Medulla oblongata (tissue), 1 donor: Measurements from ENCODE around the gene HOMER1.
A peak's percentile ranks its signal among the peaks of the same experiment; 100 is the strongest.
"Not testable (repeated sequence)": the region's sequence is repeated elsewhere in the genome, so short reads cannot be mapped to it uniquely, and the experiment has no call there.

ENCODE experiments used
- DNase-seq: peaks from one replicate; pipeline ENCODE4 v3.0.0-alpha.2; 2015; ENCODE audit errors: extremely low spot score

Gene HOMER1

DNA sequence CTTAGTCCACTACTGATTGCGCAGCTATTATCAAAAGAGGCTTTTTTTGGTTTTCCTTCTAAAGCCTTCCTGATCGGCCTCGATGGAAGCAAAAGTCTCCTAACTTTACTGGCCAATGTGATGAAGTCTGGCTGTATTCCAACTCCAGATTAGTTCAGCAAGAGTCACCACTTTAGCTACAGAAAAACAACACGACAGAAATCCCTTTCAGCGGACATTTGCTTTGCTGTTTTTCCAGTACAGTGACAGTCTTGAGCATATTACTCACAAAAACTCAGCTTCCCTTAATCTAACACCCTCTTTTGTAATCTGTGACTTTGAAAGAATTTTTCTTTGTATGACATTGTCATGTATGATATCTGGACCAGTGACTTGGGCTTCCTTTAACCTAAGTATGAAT is 95.7 kb downstream of the HOMER1 start:
- DNase-seq: peak; percentile 16

DNA sequence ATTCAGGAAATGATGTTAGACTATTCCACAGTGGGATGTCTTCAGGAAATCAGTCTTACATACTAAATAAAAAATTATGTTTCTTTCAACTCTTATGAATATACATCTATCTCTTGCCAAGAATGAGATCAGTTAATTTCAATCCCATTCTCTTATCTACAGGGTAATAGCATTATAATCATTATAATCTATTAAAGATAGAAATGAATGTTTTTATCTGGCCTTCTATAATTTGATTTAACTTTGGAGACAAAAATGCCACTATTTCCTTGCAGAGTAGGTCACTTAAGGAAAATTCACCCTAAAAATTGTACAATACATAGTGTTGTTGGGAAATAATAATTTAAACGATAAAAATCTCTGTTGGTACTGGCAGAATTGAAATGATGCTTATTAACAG is 96.4 kb downstream of the HOMER1 start:
- DNase-seq: no peak

GRCh38 chr5:79416499-79416898 is 97.4 kb downstream of the HOMER1 start:
- peak; percentile 41 for DNase-seq

DNA sequence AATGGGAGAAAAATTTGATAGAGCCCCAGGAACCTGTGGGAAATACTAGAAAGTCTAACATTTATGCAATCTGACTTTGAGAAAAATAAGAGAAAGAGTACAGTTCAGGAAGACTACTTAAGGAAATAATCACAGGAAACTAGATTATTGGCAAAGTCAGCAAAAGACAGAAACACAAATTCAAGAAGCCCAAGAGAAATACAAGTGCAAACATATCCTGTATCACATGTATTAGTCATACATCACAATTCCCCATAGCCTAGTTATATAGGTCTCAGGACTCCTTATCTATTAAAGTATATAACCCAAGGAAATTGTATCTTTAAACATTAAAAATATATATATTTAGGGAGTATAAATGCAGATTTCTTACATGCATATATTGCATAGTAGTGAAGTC is 100.8 kb downstream of the HOMER1 start:
- no peak for DNase-seq

GRCh38 chr5:79408028-79408427 is 105.9 kb downstream of the HOMER1 start:
- DNase-seq: no peak

GRCh38 chr5:79407591-79407990 is 106.3 kb downstream of the HOMER1 start:
- DNase-seq: no peak

GRCh38 chr5:79401216-79401615 is 112.7 kb downstream of the HOMER1 start:
- DNase-seq: no peak

DNA sequence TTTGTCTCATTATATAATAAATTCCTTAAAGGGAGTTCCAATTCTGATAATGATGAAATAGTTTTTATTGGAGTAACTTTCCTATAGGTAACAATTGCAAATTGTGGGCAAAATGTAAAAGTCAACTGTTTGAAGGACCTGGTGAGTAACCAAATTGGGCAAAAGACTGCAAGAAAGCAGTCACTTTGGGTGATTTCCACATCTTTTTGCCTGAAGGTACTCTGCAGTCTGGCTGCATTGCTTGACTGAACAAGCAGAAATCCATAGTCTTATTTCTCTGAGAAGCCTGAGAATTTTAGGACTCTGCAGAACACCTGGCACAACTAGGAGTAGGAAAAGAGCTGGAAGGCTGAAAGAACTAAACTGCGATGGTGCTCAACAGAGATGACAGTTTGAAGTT is 114.9 kb downstream of the HOMER1 start:
- no peak for DNase-seq

DNA sequence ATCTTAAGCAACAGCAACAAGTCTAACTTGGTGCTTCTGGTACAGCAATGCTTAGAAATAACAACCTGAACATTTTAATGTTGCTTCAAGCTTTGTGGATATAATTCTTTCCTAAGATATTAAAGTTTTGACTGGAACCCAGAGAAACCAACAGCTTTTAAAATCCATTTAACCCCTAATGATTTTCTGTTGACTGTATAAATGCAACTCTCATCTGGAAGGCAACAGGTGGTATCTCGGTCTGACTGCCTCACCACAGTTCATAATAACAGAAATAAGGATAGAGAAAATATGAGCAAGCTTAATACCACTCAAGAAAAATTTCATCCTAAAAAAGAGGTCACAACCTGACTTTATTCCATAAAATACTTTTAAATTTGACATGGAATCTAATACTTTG is 116.9 kb downstream of the HOMER1 start:
- no peak for DNase-seq

DNA sequence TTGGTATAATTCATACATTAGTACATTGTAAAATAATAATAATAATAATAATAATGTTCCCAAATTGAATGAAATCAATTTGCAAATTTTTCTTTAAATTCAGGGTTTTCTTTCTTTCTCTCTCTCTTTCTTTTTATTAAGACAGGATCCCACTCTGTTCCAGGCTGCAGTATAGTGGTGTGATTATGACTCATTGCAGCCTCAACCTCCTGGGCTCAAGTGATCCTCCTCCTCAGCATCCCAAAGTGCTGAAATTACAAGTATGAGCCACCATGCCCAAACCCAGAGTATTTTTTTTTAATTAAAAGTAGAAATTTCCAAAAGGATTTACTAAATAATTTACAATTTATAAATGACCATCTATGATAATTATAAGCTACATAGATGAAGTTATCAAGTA is 117.7 kb downstream of the HOMER1 start:
- no peak for DNase-seq

- no peak for DNase-seq
Observed at GRCh38 chr5:79395296-79395695, 118.6 kb downstream of the HOMER1 start.

- no peak for DNase-seq
Observed at GRCh38 chr5:79392776-79393175, 121.2 kb downstream of the HOMER1 start.

- no peak for DNase-seq
Observed at GRCh38 chr5:79386679-79387078, 127.3 kb downstream of the HOMER1 start.

DNA sequence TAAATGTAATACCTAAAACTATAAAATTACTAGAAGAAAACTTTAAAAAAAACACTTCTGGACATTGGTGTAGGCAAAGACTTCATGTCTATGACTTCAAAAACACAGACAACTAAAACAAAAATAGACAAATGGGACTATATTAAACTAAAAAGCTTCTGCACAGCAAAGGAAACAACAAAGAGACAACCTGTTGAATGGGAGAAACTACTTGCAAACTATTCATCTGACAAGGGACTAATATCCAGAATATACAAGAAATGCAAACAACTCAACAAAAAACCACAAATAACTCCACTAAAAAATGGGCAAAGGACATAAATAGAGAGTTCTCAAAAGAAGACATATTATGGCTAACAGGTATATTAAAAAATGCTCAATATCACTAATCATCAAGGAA is 128.8 kb downstream of the HOMER1 start:
- not testable (repeated sequence) for DNase-seq

DNA sequence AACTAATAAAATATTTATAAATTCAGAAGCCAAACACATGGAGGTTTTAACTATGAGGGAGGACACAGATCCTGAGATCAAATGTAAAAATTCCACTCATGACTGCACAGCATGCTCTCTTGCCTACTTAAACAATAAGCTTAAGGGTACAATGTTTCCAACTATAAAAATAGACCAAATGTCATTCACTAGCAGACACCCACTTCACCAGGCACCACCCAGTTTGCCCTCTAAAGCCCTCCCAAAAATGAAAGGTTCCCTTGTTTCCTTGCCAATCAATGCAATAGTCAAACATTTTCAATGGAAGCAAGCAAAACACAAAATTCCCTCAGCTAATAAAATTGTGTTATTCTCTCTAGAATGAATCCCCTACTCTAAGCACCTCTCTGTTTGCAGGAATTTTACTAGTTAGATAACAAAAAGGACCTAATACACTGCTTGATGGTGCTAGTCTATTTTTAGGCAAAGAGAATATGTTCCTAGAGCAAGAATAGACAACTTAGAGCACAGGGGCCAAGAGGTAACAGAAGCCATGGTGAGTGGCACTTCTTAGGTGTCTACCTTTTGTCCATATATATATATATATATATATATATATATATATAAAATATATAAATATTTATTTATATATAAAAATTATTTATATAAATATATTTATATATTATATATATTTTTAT is 135.3 kb downstream of the HOMER1 start:
- DNase-seq: no peak

- no peak for DNase-seq
Observed at GRCh38 chr5:79357398-79357797, 156.5 kb downstream of the HOMER1 start.

GRCh38 chr5:79349881-79350280 is 164.1 kb downstream of the HOMER1 start:
- no peak for DNase-seq

DNA sequence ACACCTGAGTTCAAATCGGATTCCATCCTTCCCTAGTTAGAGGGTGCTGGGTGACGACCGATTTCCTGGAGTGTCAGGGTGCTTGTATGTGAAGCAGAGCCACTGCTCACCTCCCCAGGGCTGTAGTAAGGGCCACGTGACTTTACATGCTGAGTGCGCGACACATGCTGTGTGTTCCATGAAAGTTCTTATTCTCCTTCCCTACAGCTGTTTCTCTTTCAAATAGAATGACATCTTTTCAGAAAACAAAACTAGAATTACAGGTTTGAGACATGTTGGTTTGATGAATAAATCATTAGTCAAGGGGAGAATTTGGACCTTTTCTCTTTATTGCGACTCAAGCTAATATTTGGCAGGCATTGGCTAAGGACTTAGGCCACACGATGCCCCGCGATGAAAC is 164.9 kb downstream of the HOMER1 start:
- DNase-seq: no peak

DNA sequence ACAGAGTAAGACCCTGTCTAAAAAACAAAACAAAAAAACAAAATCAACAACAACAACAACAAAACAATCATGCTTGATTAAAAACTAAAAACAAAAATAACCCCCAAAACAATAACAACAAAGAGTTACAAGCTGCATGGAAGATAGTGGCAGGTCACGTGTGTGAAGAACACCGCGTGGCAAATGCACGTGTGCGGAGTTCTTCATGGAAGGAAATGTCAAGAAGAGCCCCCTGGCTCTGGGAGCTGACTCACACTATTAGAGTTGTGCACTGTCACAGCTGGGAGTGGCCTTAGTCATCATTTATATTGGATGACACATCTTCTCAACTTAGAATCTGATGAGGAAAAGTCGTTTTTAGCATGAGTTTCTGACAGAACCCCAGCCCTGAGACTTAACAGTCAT is 167.5 kb downstream of the HOMER1 start:
- DNase-seq: no peak

- DNase-seq: no peak
Observed at GRCh38 chr5:79333852-79334557, 179.9 kb downstream of the HOMER1 start.

GRCh38 chr5:79330071-79330470 is 183.9 kb downstream of the HOMER1 start:
- DNase-seq: no peak

DNA sequence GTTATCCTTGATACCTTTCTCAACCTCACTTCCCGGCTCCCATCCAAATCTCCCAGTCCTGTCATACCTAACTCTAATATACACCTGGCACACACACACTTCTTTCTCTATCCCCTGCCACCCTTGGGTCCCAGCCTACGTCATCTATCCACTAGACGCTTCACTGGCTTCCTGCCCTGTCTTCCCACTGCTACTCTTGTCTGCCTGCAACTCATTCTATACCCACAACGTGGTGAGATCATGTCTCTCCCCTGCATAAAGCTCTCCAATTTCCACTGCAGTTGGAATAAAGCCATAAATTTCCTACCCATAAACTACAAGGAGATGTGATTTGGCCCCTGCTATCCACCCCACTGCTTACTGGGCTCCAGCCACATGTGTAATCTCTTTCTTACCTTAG is 184.5 kb downstream of the HOMER1 start:
- no peak for DNase-seq
